Peyer's patch (tissue), 4 donors: ENCODE results near the gene RPS6KA4.

Experiments
- CTCF ChIP-seq, 6 experiments: fragments of 450-650 bp in 4 of 6; fragments of 200-600 bp in 2 of 6; sonication (generic) in 1 of 6; IDR thresholded peaks; one replicate each; pipeline ENCODE4 v1.5.1; 2017 to 2019; ENCODE audit warnings: antibody characterized with exemption in 6 of 6, mild to moderate bottlenecking in 3 of 6, moderate library complexity in 1 of 6
- POLR2A ChIP-seq, 2 donors: fragments of 450-650 bp; IDR thresholded peaks; one replicate each; pipeline ENCODE4 v1.5.1; 2017; ENCODE audit warnings: antibody characterized with exemption in 2 of 2, mild to moderate bottlenecking in 2 of 2, moderate library complexity in 2 of 2

- no peak for TF ChIP-seq CTCF (IDR thresholded peaks at IDR 0.05)
- TF ChIP-seq POLR2A (IDR thresholded peaks at IDR 0.05) = no peak
These were observed 61.0 kb downstream of the RPS6KA4 start for GRCh38 chr11:64419818-64420485.
